OCI-LY3 (cell line): Measurements from ENCODE around the gene GTF2IRD1.

ENCODE experiments used
- EZH2phosphoT487 ChIP-seq: fragments of 200-600 bp; shearing (Covaris generic); IDR thresholded peaks from 2 replicates; pipeline ENCODE4 v1.6.1; 2018; ENCODE audit warnings: antibody characterized with exemption, mixed run types, low read depth
- TF ChIP-seq, protein P1 (sequence below): fragments of 200-600, 300-600 bp; sonication (generic); IDR thresholded peaks from 2 replicates; pipeline ENCODE4 v1.5.1; 2014; ENCODE audit warnings: antibody characterized with exemption, low read length, low read depth

DNA sequence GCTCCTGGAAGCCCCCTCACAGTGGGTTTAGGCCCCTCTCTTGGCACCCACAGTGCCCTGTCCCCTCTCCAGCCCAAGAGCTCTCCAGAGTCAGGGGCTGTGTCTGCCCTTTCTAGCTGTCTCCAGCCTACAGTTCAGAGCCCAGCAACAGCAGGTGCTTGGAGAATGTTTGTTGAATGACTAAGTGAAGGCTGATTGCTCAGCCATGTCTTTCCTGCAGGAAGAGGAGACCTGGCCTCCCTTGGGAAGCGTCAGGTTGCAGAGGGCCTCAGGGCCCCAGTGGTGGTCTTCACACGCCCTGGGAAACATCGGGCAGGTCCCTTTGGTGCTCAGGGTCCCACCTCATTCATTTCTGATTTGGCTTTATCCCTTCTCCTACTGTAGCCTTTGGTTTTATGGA is 62.5 kb downstream of the GTF2IRD1 start:
- TF ChIP-seq, protein P1, sequence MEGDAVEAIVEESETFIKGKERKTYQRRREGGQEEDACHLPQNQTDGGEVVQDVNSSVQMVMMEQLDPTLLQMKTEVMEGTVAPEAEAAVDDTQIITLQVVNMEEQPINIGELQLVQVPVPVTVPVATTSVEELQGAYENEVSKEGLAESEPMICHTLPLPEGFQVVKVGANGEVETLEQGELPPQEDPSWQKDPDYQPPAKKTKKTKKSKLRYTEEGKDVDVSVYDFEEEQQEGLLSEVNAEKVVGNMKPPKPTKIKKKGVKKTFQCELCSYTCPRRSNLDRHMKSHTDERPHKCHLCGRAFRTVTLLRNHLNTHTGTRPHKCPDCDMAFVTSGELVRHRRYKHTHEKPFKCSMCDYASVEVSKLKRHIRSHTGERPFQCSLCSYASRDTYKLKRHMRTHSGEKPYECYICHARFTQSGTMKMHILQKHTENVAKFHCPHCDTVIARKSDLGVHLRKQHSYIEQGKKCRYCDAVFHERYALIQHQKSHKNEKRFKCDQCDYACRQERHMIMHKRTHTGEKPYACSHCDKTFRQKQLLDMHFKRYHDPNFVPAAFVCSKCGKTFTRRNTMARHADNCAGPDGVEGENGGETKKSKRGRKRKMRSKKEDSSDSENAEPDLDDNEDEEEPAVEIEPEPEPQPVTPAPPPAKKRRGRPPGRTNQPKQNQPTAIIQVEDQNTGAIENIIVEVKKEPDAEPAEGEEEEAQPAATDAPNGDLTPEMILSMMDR: no peak
- no peak for TF ChIP-seq EZH2phosphoT487
